PFSK-1 (cell line): Measurements from ENCODE around the gene RAE1.

Experiments
- FOXP2 ChIP-seq: optimal IDR thresholded peaks from 2 replicates; pipeline ENCODE3; 2011; ENCODE audit warnings: borderline replicate concordance, control low read depth, inconsistent platforms; ENCODE audit not compliant: insufficient read depth; ENCODE audit errors: extremely low read length, extremely low read depth
- POLR2AphosphoS5 ChIP-seq: IDR thresholded peaks from 2 replicates; pipeline ENCODE4 v1.6.1; 2012; ENCODE audit warnings: low read depth, mild to moderate bottlenecking, control low read depth, low read length, moderate library complexity
- SIN3A ChIP-seq: IDR thresholded peaks from 2 replicates; pipeline ENCODE4 v1.6.1; 2012; ENCODE audit warnings: mild to moderate bottlenecking, low read length, moderate library complexity, borderline replicate concordance; ENCODE audit not compliant: insufficient read depth
- TAF1 ChIP-seq: IDR thresholded peaks from 2 replicates; pipeline ENCODE4 v1.6.1; 2012; ENCODE audit warnings: low read length, control low read depth, borderline replicate concordance; ENCODE audit not compliant: insufficient read depth
- TF ChIP-seq, protein P1 (sequence below), 2 experiments: IDR thresholded peaks; 2 replicates each; pipeline versions ENCODE4 v1.6.1 to v1.8.0; 2011 to 2012; ENCODE audit warnings: low read depth in 2 of 2, low read length in 2 of 2, control low read depth in 1 of 2, inconsistent platforms in 1 of 2, mild to moderate bottlenecking in 1 of 2, moderate library complexity in 1 of 2; ENCODE audit not compliant: insufficient read depth in 1 of 2

The RAE1 gene

DNA sequence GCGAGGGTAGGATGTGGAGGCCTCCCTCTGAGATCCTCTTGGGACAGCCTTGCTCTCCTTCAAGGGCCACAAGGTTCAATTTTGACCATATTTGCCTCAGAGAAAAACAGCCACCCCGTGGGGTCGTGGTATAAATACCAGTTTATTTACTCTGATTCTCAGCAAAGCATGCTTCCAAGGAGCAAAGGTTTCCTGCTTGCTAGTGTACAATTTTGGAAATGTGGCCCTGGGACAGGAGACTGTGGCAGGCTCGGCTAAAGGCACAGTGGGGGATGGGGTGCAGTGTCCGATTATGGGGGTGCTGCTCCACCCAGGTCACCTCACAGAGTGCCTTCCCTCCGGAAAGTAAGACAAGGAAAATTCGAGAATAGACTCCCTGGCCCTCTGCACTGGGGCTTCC, 71.2 kb downstream of the RAE1 start:
- TF ChIP-seq SIN3A (no peak), POLR2AphosphoS5 (no peak), TAF1 (no peak), FOXP2 (no peak)
- TF ChIP-seq, protein P1, sequence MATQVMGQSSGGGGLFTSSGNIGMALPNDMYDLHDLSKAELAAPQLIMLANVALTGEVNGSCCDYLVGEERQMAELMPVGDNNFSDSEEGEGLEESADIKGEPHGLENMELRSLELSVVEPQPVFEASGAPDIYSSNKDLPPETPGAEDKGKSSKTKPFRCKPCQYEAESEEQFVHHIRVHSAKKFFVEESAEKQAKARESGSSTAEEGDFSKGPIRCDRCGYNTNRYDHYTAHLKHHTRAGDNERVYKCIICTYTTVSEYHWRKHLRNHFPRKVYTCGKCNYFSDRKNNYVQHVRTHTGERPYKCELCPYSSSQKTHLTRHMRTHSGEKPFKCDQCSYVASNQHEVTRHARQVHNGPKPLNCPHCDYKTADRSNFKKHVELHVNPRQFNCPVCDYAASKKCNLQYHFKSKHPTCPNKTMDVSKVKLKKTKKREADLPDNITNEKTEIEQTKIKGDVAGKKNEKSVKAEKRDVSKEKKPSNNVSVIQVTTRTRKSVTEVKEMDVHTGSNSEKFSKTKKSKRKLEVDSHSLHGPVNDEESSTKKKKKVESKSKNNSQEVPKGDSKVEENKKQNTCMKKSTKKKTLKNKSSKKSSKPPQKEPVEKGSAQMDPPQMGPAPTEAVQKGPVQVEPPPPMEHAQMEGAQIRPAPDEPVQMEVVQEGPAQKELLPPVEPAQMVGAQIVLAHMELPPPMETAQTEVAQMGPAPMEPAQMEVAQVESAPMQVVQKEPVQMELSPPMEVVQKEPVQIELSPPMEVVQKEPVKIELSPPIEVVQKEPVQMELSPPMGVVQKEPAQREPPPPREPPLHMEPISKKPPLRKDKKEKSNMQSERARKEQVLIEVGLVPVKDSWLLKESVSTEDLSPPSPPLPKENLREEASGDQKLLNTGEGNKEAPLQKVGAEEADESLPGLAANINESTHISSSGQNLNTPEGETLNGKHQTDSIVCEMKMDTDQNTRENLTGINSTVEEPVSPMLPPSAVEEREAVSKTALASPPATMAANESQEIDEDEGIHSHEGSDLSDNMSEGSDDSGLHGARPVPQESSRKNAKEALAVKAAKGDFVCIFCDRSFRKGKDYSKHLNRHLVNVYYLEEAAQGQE (IDR thresholded peaks at IDR 0.05; ENCODE audit: insufficient read depth in 1 of 2, low read depth in 2 of 2, low read length in 2 of 2), result no peak

DNA sequence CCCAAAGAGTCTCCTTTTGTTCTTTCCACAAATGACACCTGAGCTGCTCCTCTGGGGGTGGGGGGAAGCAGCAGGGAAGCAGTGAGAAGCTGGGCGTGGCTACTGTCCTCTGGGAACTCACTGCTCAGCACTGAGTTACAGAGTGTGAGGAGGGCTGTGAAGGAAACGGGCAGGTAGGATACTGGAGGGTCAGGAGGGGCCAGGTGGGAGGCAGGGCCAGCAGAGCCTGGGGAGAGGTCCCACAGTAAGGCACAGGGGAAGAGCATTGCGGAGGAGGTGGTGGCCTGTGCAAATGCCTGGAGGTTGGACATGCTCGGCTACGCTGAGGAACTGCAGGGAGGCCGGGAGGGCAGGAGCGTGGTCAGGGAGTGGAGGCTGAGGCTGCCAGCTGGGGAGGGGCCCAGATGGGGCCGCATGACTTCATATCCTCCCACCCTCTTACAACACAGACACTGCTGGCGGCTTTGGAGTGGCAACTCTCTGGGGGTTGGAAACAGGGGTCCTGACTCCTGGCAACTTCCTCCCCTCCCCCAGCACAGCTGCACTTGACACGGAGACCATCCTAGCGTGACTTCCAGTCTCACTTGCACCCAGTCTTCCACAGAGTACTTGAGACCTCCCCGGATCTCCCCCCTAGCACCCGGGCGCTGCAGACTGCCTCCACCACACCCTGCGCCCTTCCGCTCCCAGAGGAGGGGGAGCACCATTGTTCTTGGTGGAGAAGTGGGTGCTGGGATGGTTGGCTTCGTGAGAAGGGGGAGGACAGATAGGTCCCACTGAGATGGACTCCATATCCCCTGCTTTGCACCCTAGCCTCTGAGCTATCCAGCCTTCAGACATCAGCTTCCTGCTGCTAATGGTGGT, 74.3 kb downstream of the RAE1 start:
- TF ChIP-seq, protein P1 (IDR thresholded peaks at IDR 0.05; ENCODE audit: insufficient read depth in 1 of 2, low read depth in 2 of 2, low read length in 2 of 2), result no peak
- TF ChIP-seq POLR2AphosphoS5, result no peak
- no peak for TF ChIP-seq TAF1
- no peak for TF ChIP-seq FOXP2
- TF ChIP-seq SIN3A, result no peak

DNA sequence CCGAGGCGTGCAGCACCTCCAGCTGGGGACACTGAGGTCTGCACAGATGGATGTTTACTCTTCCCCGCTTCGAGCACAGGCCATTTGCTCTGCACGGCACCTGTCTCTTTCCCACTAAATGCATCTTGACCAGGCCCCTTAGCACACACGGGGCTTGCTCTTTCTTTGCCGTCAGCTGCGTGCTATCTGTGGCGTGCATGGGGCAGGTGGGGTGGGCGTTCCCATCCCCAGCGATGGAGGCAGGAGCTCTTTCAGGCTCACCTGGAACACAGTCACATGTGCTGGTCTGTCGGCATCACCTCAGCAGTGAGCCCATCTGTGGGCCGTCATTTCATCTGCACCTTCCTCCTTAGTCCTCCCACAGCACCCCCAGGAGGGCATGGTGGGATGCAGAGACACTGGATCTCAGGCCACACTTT, 75.2 kb downstream of the RAE1 start:
- TF ChIP-seq SIN3A (no peak), POLR2AphosphoS5 (no peak), FOXP2 (no peak), TAF1 (no peak)
- TF ChIP-seq, protein P1 (IDR thresholded peaks at IDR 0.05; ENCODE audit: insufficient read depth in 1 of 2, low read depth in 2 of 2, low read length in 2 of 2), result no peak

- TF ChIP-seq FOXP2 (no peak), TAF1 (no peak), SIN3A (no peak), POLR2AphosphoS5 (no peak)
- TF ChIP-seq, protein P1 (IDR thresholded peaks at IDR 0.05; ENCODE audit: insufficient read depth in 1 of 2, low read depth in 2 of 2, low read length in 2 of 2), result no peak
These were observed 75.8 kb downstream of the RAE1 start for GRCh38 chr20:57426831-57427230.
